PC-9 (cell line): Measurements from ENCODE around the gene OR4D9. TPM values are rescaled to one million over a fixed set of nuclear protein-coding genes. Genes with fewer than 3 reads are reported as not detected.
"Not testable (repeated sequence)": the region's sequence is repeated elsewhere in the genome, so short reads cannot be mapped to it uniquely, and the experiment has no call there.

ENCODE experiments used
- BruUV-seq: library from RNA; stranded (reverse); fragments of 400-500 nt; replicated peaks from 2 replicates; lab custom pipeline; 2021; lab: Mats Ljungman, UMichigan
- CTCF ChIA-PET: fragments of 300-600 bp; sonication (Branson Sonifier 250); formaldehyde crosslinking; loops from one replicate; lab custom pipeline; 2022; ENCODE audit warnings: antibody characterized with exemption; lab: Charles Lee
- POLR2A ChIA-PET: fragments of 300-600 bp; sonication (Branson Sonifier 250); formaldehyde crosslinking; loops from one replicate; lab custom pipeline; 2022; ENCODE audit warnings: antibody characterized with exemption; ENCODE audit not compliant: unreplicated experiment; lab: Charles Lee
- DNase-seq, 2 experiments: peaks; one replicate each; pipeline versions ENCODE4 v3.0.0 to v3.0.0-alpha.2; 2015 to 2022; ENCODE audit warnings: mixed read lengths in 1 of 2
- H2AFZ ChIP-seq: fragments of 200-600 bp; sonication (generic); 2 replicates; pipeline ENCODE4 v1.8.1; 2017; ENCODE audit warnings: antibody characterized with exemption
- H3F3A ChIP-seq: fragments of 200-600 bp; sonication (generic); 2 replicates; pipeline ENCODE4 v1.8.1; 2017; ENCODE audit warnings: antibody characterized with exemption, mild to moderate bottlenecking, low read depth; ENCODE audit not compliant: insufficient read depth
- H3K27ac ChIP-seq: fragments of 200-600 bp; sonication (generic); 2 replicates; pipeline ENCODE4 v1.6.1; 2016; ENCODE audit warnings: mixed run types
- H3K27me3 ChIP-seq: fragments of 200-600 bp; sonication (generic); 2 replicates; pipeline ENCODE4 v1.6.1; 2016; ENCODE audit warnings: low read depth, mixed run types; ENCODE audit not compliant: insufficient read depth
- H3K36me3 ChIP-seq: fragments of 200-600 bp; sonication (generic); 2 replicates; pipeline ENCODE4 v1.6.1; 2016; ENCODE audit warnings: low read depth, mixed run types
- H3K4me1 ChIP-seq: fragments of 200-600 bp; sonication (generic); replicated peaks from 2 replicates; pipeline ENCODE4 v1.6.1; 2016; ENCODE audit warnings: mixed run types; ENCODE audit not compliant: insufficient read depth
- H3K4me2 ChIP-seq: fragments of 200-600 bp; sonication (generic); 2 replicates; pipeline ENCODE4 v1.6.1; 2017; ENCODE audit warnings: mixed run types
- H3K4me3 ChIP-seq: fragments of 200-600 bp; sonication (generic); 2 replicates; pipeline ENCODE4 v1.6.1; 2016; ENCODE audit warnings: mixed run types
- H3K79me2 ChIP-seq: fragments of 200-600 bp; sonication (generic); 2 replicates; pipeline ENCODE4 v1.6.1; 2017; ENCODE audit warnings: low read depth, mixed run types
- H3K9me2 ChIP-seq: fragments of 200-600 bp; sonication (generic); 2 replicates; pipeline ENCODE4 v1.8.1; 2017; ENCODE audit warnings: mild to moderate bottlenecking; ENCODE audit not compliant: insufficient read depth
- H3K9me3 ChIP-seq: fragments of 200-600 bp; sonication (generic); 2 replicates; pipeline ENCODE4 v1.8.1; 2016; ENCODE audit warnings: low read depth; ENCODE audit not compliant: insufficient read depth
- H4K20me1 ChIP-seq: fragments of 200-600 bp; sonication (generic); 2 replicates; pipeline ENCODE4 v1.8.1; 2017; ENCODE audit not compliant: insufficient read depth
- CTCF ChIP-seq: fragments of 200-600 bp; sonication (generic); conservative IDR thresholded peaks from 2 replicates; pipeline ENCODE4 v1.6.1; 2017; ENCODE audit warnings: mixed run types, antibody characterized with exemption, mild to moderate bottlenecking, moderate library complexity
- EZH2 ChIP-seq: fragments of 200-600 bp; sonication (generic); IDR thresholded peaks from 2 replicates; pipeline ENCODE4 v1.8.0; 2017; ENCODE audit warnings: antibody characterized with exemption, low read depth
- intact Hi-C: fragments of 100-400 bp; cut with micrococcal nuclease; formaldehyde crosslinking; loops from one replicate; pipeline ENCODE4 v1.10.0; 2022; ENCODE audit not compliant: unreplicated experiment
- total RNA-seq: library from RNA; stranded (reverse); gene quantifications from 2 replicates; pipeline ENCODE4 v1.2.3, GENCODE V29; 2021

The OR4D9 gene
- total RNA-seq, 1 experiment from 2014 or later = not detected

GRCh38 chr11:59501931-59502330 is 9.4 kb upstream of the OR4D9 start:
- H3K9me2 ChIP-seq = no peaks in the 10 kb centered on the region
- H3K27me3 ChIP-seq = peaks cover 46% of the 10 kb centered on the region
- no peaks in the 10 kb centered on the region for H3K79me2 ChIP-seq
- ChIA-PET POLR2A (no interaction called here), CTCF (no interaction called here)
- BruUV-seq = no TSS peak
- no peak for DNase-seq
- intact Hi-C loops = no loop called here
- H4K20me1 ChIP-seq = no peaks in the 10 kb centered on the region
- H3K4me2 ChIP-seq = no peak overlapping the region
- no peaks in the 10 kb centered on the region for H3F3A ChIP-seq
- no peaks in the 10 kb centered on the region for H3K4me1 ChIP-seq
- H3K4me3 ChIP-seq = no peak overlapping the region
- H3K27ac ChIP-seq = no peak overlapping the region
- H3K36me3 ChIP-seq = no peaks in the 10 kb centered on the region
- no peak overlapping the region for H2AFZ ChIP-seq
- TF ChIP-seq EZH2 = no peak
- no peak for TF ChIP-seq CTCF
- 0 out of 2 replicates have a peak, but pooled peaks cover 2% of the 10 kb centered on the region for H3K9me3 ChIP-seq

GRCh38 chr11:59503276-59503675 is 8.1 kb upstream of the OR4D9 start, which contains the start of gene OR4D11:
Gene OR4D11 (plus strand): TSS chr11:59503576. CDS start chr11:59503576, 0 bp downstream.
- no peak for TF ChIP-seq EZH2
- H2AFZ ChIP-seq = no peak within 1 kb of the TSS
- no peaks in the 10 kb centered on the region for H3K79me2 ChIP-seq
- no peak within 1 kb of the TSS for H3K4me3 ChIP-seq
- H3K4me2 ChIP-seq = no peak within 1 kb of the TSS
- intact Hi-C loops = no loop called here
- POLR2A ChIA-PET = interaction anchor here (0.6 kb wide), 2 partner anchors 31 to 58 kb away, joined by 8 to 17 read pairs; no protein-coding TSS in a partner anchor
- H3F3A ChIP-seq = no peaks in the 10 kb centered on the region
- H3K4me1 ChIP-seq = no peaks in the 10 kb centered on the region
- H3K9me2 ChIP-seq = no peaks in the 10 kb centered on the region
- peaks cover 33% of the 10 kb centered on the region for H3K27me3 ChIP-seq
- H3K36me3 ChIP-seq = no peaks in the 10 kb centered on the region
- BruUV-seq = no TSS peak
- CTCF ChIA-PET = no interaction called here
- no peaks in the 10 kb centered on the region for H4K20me1 ChIP-seq
- H3K9me3 ChIP-seq = 0 out of 2 replicates have a peak, but pooled peaks cover 2% of the 10 kb centered on the region
- H3K27ac ChIP-seq = no peak within 1 kb of the TSS
- no peak for DNase-seq

- H3K79me2 ChIP-seq = no peaks in the 10 kb centered on the region
- TF ChIP-seq EZH2 = no peak
- TF ChIP-seq CTCF = no peak
- DNase-seq = no peak
- H3K27ac ChIP-seq = no peak overlapping the region
- ChIA-PET POLR2A (no interaction called here), CTCF (interaction anchor here (0.7 kb wide), 2 partner anchors 211 to 295 kb away, joined by 4 to 8 read pairs; no protein-coding TSS in a partner anchor)
- H3K27me3 ChIP-seq = peaks cover 19% of the 10 kb centered on the region
- intact Hi-C loops = no loop called here
- no peaks in the 10 kb centered on the region for H3K9me2 ChIP-seq
- no TSS peak for BruUV-seq
- H3K36me3 ChIP-seq = no peaks in the 10 kb centered on the region
- no peaks in the 10 kb centered on the region for H3F3A ChIP-seq
- no peak overlapping the region for H2AFZ ChIP-seq
- no peaks in the 10 kb centered on the region for H3K9me3 ChIP-seq
- H3K4me2 ChIP-seq = no peak overlapping the region
- H3K4me1 ChIP-seq = no peaks in the 10 kb centered on the region
- H3K4me3 ChIP-seq = no peak overlapping the region
- no peaks in the 10 kb centered on the region for H4K20me1 ChIP-seq
Measured at GRCh38 chr11:59511675-59512074, 336 bp downstream of the OR4D9 start.

GRCh38 chr11:59520139-59520538 is 8.8 kb downstream of the OR4D9 start:
- H3K27ac ChIP-seq, CTCF ChIA-PET, H3K4me3 ChIP-seq, H3K4me2 ChIP-seq, DNase-seq, H3K9me3 ChIP-seq, H4K20me1 ChIP-seq, intact Hi-C loops, H3F3A ChIP-seq, H3K4me1 ChIP-seq, H3K79me2 ChIP-seq, H3K9me2 ChIP-seq, H3K36me3 ChIP-seq, H2AFZ ChIP-seq, BruUV-seq, POLR2A ChIA-PET: not testable (repeated sequence)
- H3K27me3 ChIP-seq = peaks cover 61% of the 10 kb centered on the region
